Activated CD4-positive, alpha-beta T cell treated with anti-CD3 and anti-CD28 coated beads, Interleukin-2, Interleukin-6, amounts not matched to agents 100 ng/mL and 50 ng/mL, durations not matched to agents 16 hours and 8 hours (primary cell): ENCODE measurements around the gene ZBTB6.
A peak's percentile ranks its signal among the peaks of the same experiment; 100 is the strongest.
"Not testable (repeated sequence)": the region's sequence is repeated elsewhere in the genome, so short reads cannot be mapped to it uniquely, and the experiment has no call there.

Experiments
- DNase-seq: peaks from one replicate; pipeline ENCODE4 v3.0.0-alpha.2; 2020

ZBTB6 gene

GRCh38 chr9:122923947-122924346, 10.8 kb upstream of the ZBTB6 start:
- DNase-seq = no peak

GRCh38 chr9:122922713-122923112, 9.6 kb upstream of the ZBTB6 start:
- no peak for DNase-seq

DNA sequence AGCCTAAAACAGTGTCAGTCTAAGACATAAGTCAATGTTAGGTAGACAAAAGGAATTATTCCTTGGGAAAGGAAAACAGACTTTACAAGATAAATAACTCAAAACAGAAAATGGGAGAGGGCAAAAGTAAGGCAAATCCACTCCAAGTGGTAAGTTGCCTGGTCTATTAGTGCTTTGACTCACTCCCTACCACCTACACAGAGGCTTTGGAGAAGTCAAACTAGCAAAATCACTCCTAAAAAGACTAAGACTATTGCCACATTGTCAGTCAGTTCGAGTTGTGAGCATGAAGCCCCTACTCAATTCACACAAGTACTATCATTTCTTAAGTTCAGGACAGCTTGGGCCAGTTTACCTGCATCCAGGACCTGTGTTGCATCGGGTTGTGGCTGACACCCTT, 5.2 kb upstream of the ZBTB6 start:
- no peak for DNase-seq

GRCh38 chr9:122912671-122912963, 506 bp downstream of the ZBTB6 start:
- DNase-seq = no peak

DNA sequence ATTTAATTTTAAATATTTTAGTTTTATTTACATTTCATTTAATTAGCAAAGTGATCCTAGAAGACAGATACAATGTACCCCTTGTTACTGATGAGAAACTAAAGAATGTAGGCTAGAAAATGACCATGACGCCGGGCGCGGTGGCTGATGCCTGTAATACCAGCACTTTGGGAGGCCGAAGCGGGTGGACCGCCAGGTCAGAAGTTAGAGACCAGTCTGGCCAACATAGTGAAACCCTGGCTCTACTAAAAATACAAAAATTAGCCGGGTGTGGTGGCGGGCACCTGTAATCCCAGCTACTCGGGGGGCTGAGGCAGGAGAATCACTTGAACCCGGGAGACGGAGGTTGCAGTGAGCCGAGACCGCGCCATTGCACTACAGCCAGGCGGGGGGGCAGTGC, 7.0 kb downstream of the ZBTB6 start:
- DNase-seq = not testable (repeated sequence)

- peak; percentile 99 for DNase-seq
These were observed 8.1 kb downstream of the ZBTB6 start, which contains the start of gene RC3H2 for GRCh38 chr9:122904823-122905710. TSS of gene RC3H2 (minus strand) at chr9:122905359. CDS start at chr9:122897509, 7,850 bp downstream.

DNA sequence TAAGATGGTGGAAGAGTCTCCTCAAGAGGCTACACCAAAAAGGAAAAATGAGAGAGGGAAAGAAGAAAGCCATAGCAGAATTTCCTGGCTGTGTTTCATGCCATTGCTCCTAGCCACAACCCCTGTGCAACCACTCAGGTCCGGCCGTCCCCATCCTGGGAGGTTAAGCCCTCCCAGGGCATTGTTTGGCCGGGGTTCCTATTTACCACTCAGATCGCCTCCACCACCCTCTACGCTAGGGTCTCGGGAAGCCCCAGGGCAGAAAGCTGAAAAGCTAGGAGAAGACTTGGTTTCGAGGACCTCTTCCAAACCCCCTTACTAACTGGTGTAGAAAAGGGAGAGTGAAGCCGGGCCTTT, 8.7 kb downstream of the ZBTB6 start:
- DNase-seq = peak; percentile 51

GRCh38 chr9:122900791-122901190, 12.3 kb downstream of the ZBTB6 start:
- DNase-seq = no peak

- DNase-seq = no peak
These were observed 15.2 kb downstream of the ZBTB6 start for GRCh38 chr9:122897969-122898368.

DNA sequence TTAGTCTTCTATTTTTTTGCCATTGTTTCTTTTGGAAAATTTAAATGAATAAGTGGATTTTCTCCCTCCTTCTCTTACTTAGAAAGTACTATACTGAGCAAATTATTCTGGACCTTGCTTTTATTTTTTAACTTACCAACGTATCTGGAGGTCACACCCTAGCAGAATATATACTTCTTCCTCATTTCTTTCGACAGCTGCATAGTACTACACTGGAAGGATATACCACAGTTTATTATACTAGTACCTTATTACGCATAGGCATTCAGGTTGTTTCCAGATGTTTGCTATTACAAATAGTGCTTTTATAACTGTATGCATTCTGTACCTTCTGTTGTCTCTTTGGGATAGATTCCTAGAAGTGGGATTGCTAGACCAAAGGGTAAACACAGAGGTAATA, 24.6 kb downstream of the ZBTB6 start:
- no peak for DNase-seq

DNA sequence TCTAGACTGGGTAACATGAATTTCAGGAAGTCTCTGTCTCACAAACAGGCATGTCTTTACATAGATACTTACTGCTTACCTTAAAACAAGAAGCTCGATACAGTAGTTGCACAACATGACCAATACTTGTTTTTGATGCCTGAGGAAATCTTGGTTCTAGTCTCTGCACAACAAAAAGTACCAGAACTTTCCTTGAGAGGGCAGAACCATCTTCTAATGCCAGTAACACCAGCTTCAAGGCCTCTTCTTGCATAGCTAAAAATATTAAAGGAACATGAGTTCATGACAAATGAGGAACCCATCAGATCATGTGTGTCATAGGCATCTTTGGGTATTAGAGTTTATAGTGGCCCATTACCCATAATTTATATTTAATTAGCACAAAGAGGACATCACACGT, 30.0 kb downstream of the ZBTB6 start:
- no peak for DNase-seq

- no peak for DNase-seq
These were observed 33.7 kb downstream of the ZBTB6 start for GRCh38 chr9:122879443-122879842.

DNA sequence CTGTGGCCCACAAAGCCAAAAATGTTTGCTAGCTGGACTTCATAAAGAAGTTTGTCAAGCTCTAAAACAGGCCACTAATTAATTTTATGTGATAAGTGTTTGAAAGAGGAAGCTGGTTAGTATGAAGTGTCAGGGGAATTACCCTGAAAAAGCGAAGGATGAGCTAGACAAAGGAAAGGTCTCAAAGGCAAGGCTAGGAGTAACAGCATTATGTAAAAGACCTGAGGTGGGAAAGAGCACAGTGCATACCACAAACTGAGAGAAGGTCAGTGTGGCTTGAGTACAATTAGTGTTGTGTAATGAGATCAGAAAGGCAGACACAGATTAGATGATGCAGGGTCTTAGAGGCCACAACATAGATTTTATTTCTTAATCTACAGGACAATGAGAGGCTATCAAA, 37.6 kb downstream of the ZBTB6 start:
- no peak for DNase-seq

DNA sequence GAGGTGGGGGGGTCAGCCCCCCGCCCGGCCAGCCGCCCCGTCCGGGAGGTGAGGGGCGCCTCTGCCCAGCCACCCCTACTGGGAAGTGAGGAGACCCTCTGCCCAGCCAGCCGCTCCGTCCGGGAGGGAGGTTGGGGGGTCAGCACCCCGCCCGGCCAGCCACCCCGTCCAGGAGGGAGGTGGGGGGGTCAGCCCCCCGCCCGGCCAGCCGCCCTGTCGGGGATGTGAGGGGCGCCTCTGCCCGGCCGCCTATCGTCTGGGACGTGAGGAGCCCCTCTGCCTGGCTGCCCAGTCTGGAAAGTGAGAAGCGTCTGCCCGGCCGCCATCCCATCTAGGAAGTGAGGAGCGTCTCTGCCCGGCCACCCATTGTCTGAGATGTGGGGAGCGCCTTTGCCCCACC, 45.8 kb downstream of the ZBTB6 start:
- DNase-seq = not testable (repeated sequence)

DNA sequence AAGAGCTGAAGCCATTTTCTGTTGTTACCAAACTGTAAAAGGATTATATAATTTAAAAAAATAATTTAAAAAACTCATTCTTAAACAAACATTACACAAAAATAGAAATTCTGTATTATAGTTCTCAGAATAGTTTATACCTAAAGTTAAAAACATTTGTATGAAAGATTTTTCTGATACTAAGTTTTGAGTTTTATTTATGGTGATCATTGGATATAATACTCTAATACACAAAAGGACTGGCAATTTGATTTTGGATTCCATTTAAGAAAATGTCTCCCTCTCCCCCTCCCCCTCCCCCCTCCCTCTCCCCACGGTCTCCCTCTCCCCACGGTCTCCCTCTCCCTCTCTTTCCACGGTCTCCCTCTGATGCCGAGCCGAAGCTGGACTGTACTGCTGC, 47.0 kb downstream of the ZBTB6 start:
- DNase-seq = no peak

DNA sequence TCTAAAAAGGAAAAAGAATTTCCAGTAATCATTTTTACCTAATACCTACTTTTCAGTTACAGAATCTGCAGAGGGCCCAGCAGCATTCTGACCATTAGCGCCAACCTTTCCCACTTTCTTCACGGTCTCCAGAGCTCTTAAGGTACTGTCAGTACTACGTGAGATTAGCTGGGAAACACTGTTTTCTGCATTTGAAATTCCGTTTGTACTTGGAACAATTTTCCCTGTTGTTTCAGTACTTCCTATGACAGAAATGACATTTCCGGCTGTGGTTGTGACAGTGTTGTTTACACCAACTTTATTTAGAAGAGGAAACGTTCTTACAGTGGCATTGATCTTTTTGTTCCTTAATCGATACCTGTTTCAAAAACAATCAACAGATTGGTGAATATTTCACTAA, 47.8 kb downstream of the ZBTB6 start:
- no peak for DNase-seq

GRCh38 chr9:122863407-122863806, 49.7 kb downstream of the ZBTB6 start:
- no peak for DNase-seq

- no peak for DNase-seq
These were observed 52.6 kb downstream of the ZBTB6 start for GRCh38 chr9:122860319-122861142.
